Fibroblast of lung (primary cell): Measurements from ENCODE around the gene C1orf74. TPM values are rescaled to one million over a fixed set of nuclear protein-coding genes. Genes with fewer than 3 reads are reported as not detected.
A peak's percentile ranks its signal among the peaks of the same experiment; 100 is the strongest.

ENCODE experiments used
- DNase-seq, 2 donors: peaks; one replicate each; pipeline versions ENCODE4 v3.0.0 to v3.0.0-alpha.2; 2010; ENCODE audit warnings: low read depth in 2 of 2
- H2AFZ ChIP-seq: 2 replicates; pipeline ENCODE4 v1.5.1; 2012; ENCODE audit warnings: low read length, control low read depth, inconsistent platforms
- H3K27ac ChIP-seq: 2 replicates; pipeline ENCODE4 v1.5.1; 2011; ENCODE audit warnings: low read length, control low read depth; ENCODE audit not compliant: insufficient read depth
- H3K27me3 ChIP-seq: 2 replicates; pipeline ENCODE4 v1.5.1; 2011; ENCODE audit warnings: mild to moderate bottlenecking, low read length; ENCODE audit not compliant: control insufficient read depth, insufficient read depth
- H3K36me3 ChIP-seq: 2 replicates; pipeline ENCODE4 v1.5.1; 2011; ENCODE audit warnings: low read length; ENCODE audit not compliant: control insufficient read depth, insufficient read depth
- H3K4me1 ChIP-seq: 2 replicates; pipeline ENCODE4 v1.5.1; 2011; ENCODE audit warnings: low read length; ENCODE audit not compliant: control insufficient read depth, insufficient read depth; ENCODE audit errors: extremely low read depth
- H3K4me2 ChIP-seq: 2 replicates; pipeline ENCODE4 v1.5.1; 2011; ENCODE audit warnings: low read length, control low read depth; ENCODE audit not compliant: insufficient read depth; ENCODE audit errors: extremely low read depth
- H3K4me3 ChIP-seq, 4 experiments: fragments of 200-600 bp in 1 of 4; sonication (generic) in 1 of 4; replicated peaks in 1 of 4; 2 replicates each; pipeline ENCODE4 v1.5.1; 2011 to 2016; ENCODE audit warnings: low read length in 4 of 4, low read depth in 3 of 4, mild to moderate bottlenecking in 3 of 4, control low read depth in 2 of 4, inconsistent platforms in 1 of 4, mixed read lengths in 1 of 4; ENCODE audit not compliant: insufficient read depth in 1 of 4; ENCODE audit errors: control extremely low read depth in 1 of 4
- H3K79me2 ChIP-seq: 2 replicates; pipeline ENCODE4 v1.5.1; 2012; ENCODE audit warnings: mild to moderate bottlenecking, low read length, inconsistent platforms; ENCODE audit not compliant: control insufficient read depth, insufficient read depth
- H3K9ac ChIP-seq: 2 replicates; pipeline ENCODE4 v1.5.1; 2011; ENCODE audit warnings: mild to moderate bottlenecking, low read length, control low read depth; ENCODE audit not compliant: insufficient read depth
- H3K9me3 ChIP-seq: 2 replicates; pipeline ENCODE4 v1.5.1; 2012; ENCODE audit warnings: low read depth, low read length; ENCODE audit not compliant: control insufficient read depth, insufficient read depth
- H4K20me1 ChIP-seq: 2 replicates; pipeline ENCODE4 v1.5.1; 2011; ENCODE audit warnings: low read length; ENCODE audit not compliant: control insufficient read depth, insufficient read depth; ENCODE audit errors: extremely low read depth
- EZH2 ChIP-seq: IDR thresholded peaks from 2 replicates; pipeline ENCODE4 v1.5.1; 2012; ENCODE audit warnings: low read length, control low read depth, mild to moderate bottlenecking; ENCODE audit errors: missing control alignments
- polyA plus RNA-seq, 2 donors: library from polyadenylated mRNA; depleted of rRNA in 1 of 2; stranded (reverse) in 1 of 2; unstranded in 1 of 2; fragments of >200 nt; gene quantifications; 2 replicates each; pipeline ENCODE4 v1.2.1, GENCODE V29; 2011 to 2012; ENCODE audit warnings: missing spikeins in 1 of 2
- total RNA-seq: library from RNA; depleted of rRNA; stranded (reverse); fragments of >200 nt; gene quantifications from 2 replicates; pipeline ENCODE4 v1.2.1, GENCODE V29; 2014
- TF ChIP-seq, protein P1 (sequence below), 2 donors: IDR thresholded peaks in 1 of 2; conservative IDR thresholded peaks in 1 of 2; 1 replicate in 1 of 2; 2 replicates in 1 of 2; pipeline ENCODE4 v1.5.1; 2011 to 2012; ENCODE audit warnings: low read length in 2 of 2, control low read depth in 1 of 2, inconsistent platforms in 1 of 2, low read depth in 1 of 2, mild to moderate bottlenecking in 1 of 2

The C1orf74 gene
- total and polyA plus RNA-seq, 2 donors (not counting 1 experiment from before 2014, with no cell fraction given) = 2.2 to 4.3 TPM

DNA sequence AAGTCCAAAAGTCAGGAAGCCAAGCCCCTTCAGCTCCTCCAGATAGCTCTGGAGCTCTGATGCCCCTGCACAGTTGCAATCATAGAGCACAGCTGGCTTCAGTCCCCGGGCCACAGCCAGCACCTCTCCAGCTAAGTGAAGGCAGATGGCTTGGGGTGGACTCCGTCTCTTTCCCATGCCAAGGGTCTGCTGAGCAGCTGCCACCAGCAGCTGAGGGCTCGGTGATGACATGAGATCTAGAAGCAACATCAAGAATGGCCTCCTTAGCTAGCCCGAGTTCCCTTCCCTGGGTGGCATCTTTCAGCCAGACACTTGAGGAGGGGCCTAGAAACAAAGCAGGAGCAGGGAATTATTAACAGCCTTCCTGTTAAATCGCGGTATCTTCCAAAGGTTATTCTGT, 973 bp downstream of the C1orf74 start:
- Histone ChIP-seq H3K9me3 (no peaks in the 10 kb centered on the region), H3K27me3 (peaks cover under 1% of the 10 kb centered on the region), H3K79me2 (no peaks in the 10 kb centered on the region), H4K20me1 (no peaks in the 10 kb centered on the region), H3K4me3 (peak overlapping the region; percentile 58 to 98 (median 88)), H3K4me2 (peak overlapping the region; percentile 73), H2AFZ (no peak overlapping the region), H3K27ac (no peak overlapping the region), H3K4me1 (no peaks in the 10 kb centered on the region), H3K9ac (no peak overlapping the region), H3K36me3 (no peaks in the 10 kb centered on the region)
- TF ChIP-seq, protein P1, sequence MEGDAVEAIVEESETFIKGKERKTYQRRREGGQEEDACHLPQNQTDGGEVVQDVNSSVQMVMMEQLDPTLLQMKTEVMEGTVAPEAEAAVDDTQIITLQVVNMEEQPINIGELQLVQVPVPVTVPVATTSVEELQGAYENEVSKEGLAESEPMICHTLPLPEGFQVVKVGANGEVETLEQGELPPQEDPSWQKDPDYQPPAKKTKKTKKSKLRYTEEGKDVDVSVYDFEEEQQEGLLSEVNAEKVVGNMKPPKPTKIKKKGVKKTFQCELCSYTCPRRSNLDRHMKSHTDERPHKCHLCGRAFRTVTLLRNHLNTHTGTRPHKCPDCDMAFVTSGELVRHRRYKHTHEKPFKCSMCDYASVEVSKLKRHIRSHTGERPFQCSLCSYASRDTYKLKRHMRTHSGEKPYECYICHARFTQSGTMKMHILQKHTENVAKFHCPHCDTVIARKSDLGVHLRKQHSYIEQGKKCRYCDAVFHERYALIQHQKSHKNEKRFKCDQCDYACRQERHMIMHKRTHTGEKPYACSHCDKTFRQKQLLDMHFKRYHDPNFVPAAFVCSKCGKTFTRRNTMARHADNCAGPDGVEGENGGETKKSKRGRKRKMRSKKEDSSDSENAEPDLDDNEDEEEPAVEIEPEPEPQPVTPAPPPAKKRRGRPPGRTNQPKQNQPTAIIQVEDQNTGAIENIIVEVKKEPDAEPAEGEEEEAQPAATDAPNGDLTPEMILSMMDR (conservative IDR thresholded peaks at IDR 0.05 in 1 of 2, IDR thresholded peaks at IDR 0.05 in 1 of 2; ENCODE audit: low read depth in 1 of 2, low read length in 2 of 2) = no peak
- TF ChIP-seq EZH2 = no peak
- DNase-seq = no peak

GRCh38 chr1:209780268-209780667, 4.1 kb downstream of the C1orf74 start:
- no peaks in the 10 kb centered on the region for H4K20me1 ChIP-seq
- H3K9ac ChIP-seq = no peak overlapping the region

DNA sequence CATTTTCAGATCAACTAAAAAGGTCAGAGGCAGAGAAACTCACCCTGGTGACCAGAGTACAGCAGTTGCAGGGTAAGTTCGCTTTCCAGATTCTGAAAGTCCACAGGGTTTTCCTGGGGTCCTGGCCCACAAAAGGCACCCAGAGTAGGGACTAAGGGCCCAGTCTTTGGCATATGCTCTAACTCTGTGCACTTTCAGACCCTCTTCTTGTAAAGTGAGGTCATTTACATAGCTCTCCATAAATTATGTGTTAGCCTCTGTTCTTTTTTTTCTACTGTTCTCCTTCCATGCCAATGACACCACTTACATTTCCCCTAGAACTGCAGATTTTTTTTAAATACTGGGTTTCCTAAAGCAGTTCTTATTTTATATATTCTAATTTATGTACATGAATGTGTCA, 6.3 kb downstream of the C1orf74 start:
- Histone ChIP-seq H3K27ac (no peak overlapping the region), H3K9me3 (no peaks in the 10 kb centered on the region)
- TF ChIP-seq, protein P1 (conservative IDR thresholded peaks at IDR 0.05 in 1 of 2, IDR thresholded peaks at IDR 0.05 in 1 of 2; ENCODE audit: low read depth in 1 of 2, low read length in 2 of 2) = no peak
- TF ChIP-seq EZH2 = no peak

More at GRCh38 chr1:209780268-209780667, 4.1 kb downstream of the C1orf74 start:
- H3K27me3 ChIP-seq = no peaks in the 10 kb centered on the region
- H3K4me1 ChIP-seq = no peaks in the 10 kb centered on the region
- H3K9me3 ChIP-seq = no peaks in the 10 kb centered on the region
- H3K4me2 ChIP-seq = no peak overlapping the region
- H3K79me2 ChIP-seq = no peaks in the 10 kb centered on the region
- no peak overlapping the region for H3K27ac ChIP-seq
- no peak overlapping the region for H2AFZ ChIP-seq
- no peak overlapping the region for H3K4me3 ChIP-seq
- TF ChIP-seq, protein P1 (conservative IDR thresholded peaks at IDR 0.05 in 1 of 2, IDR thresholded peaks at IDR 0.05 in 1 of 2; ENCODE audit: low read depth in 1 of 2, low read length in 2 of 2) = no peak
- DNase-seq = no peak
- no peaks in the 10 kb centered on the region for H3K36me3 ChIP-seq

More for the DNA sequence above, 6.3 kb downstream of the C1orf74 start:
- Histone ChIP-seq H2AFZ (no peak overlapping the region), H3K79me2 (no peaks in the 10 kb centered on the region), H3K4me1 (no peaks in the 10 kb centered on the region), H3K36me3 (no peaks in the 10 kb centered on the region), H3K27me3 (no peaks in the 10 kb centered on the region), H3K9ac (no peak overlapping the region), H4K20me1 (no peaks in the 10 kb centered on the region), H3K4me2 (no peak overlapping the region), H3K4me3 (no peak overlapping the region)
- DNase-seq = no peak
